Liver (tissue), 3 donors: Measurements from ENCODE around the gene UPK3A.

Experiments
- CTCF ChIP-seq: fragments of 150-350 bp; IDR thresholded peaks from 2 replicates; pipeline ENCODE4 v1.5.1; 2017; ENCODE audit warnings: improper control_type of control experiment, low read depth, low read length; ENCODE audit not compliant: missing input control
- EGR1 ChIP-seq, 2 donors: IDR thresholded peaks; 2 replicates each; pipeline ENCODE4 v1.6.1; 2016 to 2018; ENCODE audit warnings: antibody characterized with exemption in 2 of 2, low read depth in 2 of 2
- RAD21 ChIP-seq, 2 donors: IDR thresholded peaks; 2 replicates each; pipeline ENCODE4 v1.6.1; 2016; ENCODE audit warnings: antibody characterized with exemption in 2 of 2, mild to moderate bottlenecking in 2 of 2
- YY1 ChIP-seq: IDR thresholded peaks from 2 replicates; pipeline ENCODE4 v1.6.1; 2016; ENCODE audit warnings: antibody characterized with exemption, mild to moderate bottlenecking
- donor health status: healthy.
- donor health status: healthy.

- TF ChIP-seq RAD21 (IDR thresholded peaks at IDR 0.05) (no peak), EGR1 (IDR thresholded peaks at IDR 0.05; ENCODE audit: low read depth in 2 of 2) (no peak), CTCF (no peak), YY1 (no peak)
Measured at GRCh38 chr22:45290410-45290936, 5.7 kb downstream of the UPK3A start.
